Colonic mucosa (tissue), 4 donors: Measurements from ENCODE around the gene UPF1. TPM values are rescaled to one million over a fixed set of nuclear protein-coding genes. Genes with fewer than 3 reads are reported as not detected.

Source experiments
- DNase-seq: peaks from one replicate; pipeline ENCODE4 v3.0.0-alpha.2; 2020
- H3K27ac ChIP-seq: fragments of 200-600 bp; one replicate; pipeline ENCODE4 v1.8.0; 2021
- H3K27me3 ChIP-seq: fragments of 200-600 bp; one replicate; pipeline ENCODE4 v1.8.0; 2021
- H3K36me3 ChIP-seq: fragments of 200-600 bp; one replicate; pipeline ENCODE4 v1.8.0; 2021
- H3K4me1 ChIP-seq: fragments of 200-600 bp; one replicate; pipeline ENCODE4 v1.8.0; 2021; ENCODE audit warnings: mild to moderate bottlenecking
- H3K4me3 ChIP-seq: fragments of 200-600 bp; one replicate; pipeline ENCODE4 v1.8.0; 2021
- H3K9ac ChIP-seq, 2 donors: one replicate each; pipeline ENCODE4 v1.7.0; 2013; ENCODE audit warnings: control low read depth in 2 of 2, low read depth in 2 of 2, low read length in 2 of 2
- H3K9me3 ChIP-seq: fragments of 200-600 bp; one replicate; pipeline ENCODE4 v1.8.0; 2021
- intact Hi-C: fragments of 100-400 bp; cut with DNase I; formaldehyde crosslinking; loops from one replicate; pipeline ENCODE4 v1.14.1; 2022
- total RNA-seq, 2 donors: library from RNA; stranded (reverse); fragmentation: NEBNext Ultra II Directional in 1 of 2; extraction: Animal tissue kit (Norgen Biotek cat#: 25700) in 1 of 2; gene quantifications; one replicate each; pipeline ENCODE4 v1.2.1, GENCODE V29; 2021
- TF ChIP-seq, protein P1 (sequence below): fragments of 200-600 bp; IDR thresholded peaks from one replicate; pipeline ENCODE4 v1.8.0; 2022; ENCODE audit warnings: antibody characterized with exemption, mild to moderate bottlenecking
- donor health status: healthy.
- donor health status: DM: no; HTN: no; CAD: no.
- donor health status: DM: no; HTN: no; CAD: no.

Gene UPF1
- total RNA-seq, 2 donors from 2014 or later: 77.5 to 113 TPM

DNA sequence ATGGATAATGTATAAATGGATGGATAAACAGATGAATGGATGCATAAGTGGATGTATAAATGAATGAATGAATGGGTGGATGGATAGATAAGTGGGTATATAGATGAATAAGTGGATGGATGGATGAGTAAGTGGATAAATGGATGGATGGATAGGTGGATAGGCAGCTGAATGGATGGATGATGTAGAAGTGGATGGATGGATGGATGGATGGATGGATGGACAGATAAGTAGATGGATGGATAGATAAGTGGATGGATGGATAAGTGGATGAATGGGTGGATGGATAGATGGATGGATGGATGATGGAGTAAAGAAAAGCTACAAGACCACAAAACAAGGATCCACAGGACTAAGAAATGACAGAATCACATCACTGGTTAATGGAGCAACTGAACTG, 31.7 kb upstream of the UPF1 start:
- no peak for DNase-seq
- TF ChIP-seq, protein P1, sequence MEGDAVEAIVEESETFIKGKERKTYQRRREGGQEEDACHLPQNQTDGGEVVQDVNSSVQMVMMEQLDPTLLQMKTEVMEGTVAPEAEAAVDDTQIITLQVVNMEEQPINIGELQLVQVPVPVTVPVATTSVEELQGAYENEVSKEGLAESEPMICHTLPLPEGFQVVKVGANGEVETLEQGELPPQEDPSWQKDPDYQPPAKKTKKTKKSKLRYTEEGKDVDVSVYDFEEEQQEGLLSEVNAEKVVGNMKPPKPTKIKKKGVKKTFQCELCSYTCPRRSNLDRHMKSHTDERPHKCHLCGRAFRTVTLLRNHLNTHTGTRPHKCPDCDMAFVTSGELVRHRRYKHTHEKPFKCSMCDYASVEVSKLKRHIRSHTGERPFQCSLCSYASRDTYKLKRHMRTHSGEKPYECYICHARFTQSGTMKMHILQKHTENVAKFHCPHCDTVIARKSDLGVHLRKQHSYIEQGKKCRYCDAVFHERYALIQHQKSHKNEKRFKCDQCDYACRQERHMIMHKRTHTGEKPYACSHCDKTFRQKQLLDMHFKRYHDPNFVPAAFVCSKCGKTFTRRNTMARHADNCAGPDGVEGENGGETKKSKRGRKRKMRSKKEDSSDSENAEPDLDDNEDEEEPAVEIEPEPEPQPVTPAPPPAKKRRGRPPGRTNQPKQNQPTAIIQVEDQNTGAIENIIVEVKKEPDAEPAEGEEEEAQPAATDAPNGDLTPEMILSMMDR: no peak
- Histone ChIP-seq H3K4me1 (no peaks in the 10 kb centered on the region), H3K27ac (no peak overlapping the region), H3K27me3 (peaks cover 13% of the 10 kb centered on the region), H3K9me3 (no peaks in the 10 kb centered on the region), H3K4me3 (no peak overlapping the region), H3K9ac (no peak overlapping the region), H3K36me3 (no peaks in the 10 kb centered on the region)
- intact Hi-C loops: no loop called here

DNA sequence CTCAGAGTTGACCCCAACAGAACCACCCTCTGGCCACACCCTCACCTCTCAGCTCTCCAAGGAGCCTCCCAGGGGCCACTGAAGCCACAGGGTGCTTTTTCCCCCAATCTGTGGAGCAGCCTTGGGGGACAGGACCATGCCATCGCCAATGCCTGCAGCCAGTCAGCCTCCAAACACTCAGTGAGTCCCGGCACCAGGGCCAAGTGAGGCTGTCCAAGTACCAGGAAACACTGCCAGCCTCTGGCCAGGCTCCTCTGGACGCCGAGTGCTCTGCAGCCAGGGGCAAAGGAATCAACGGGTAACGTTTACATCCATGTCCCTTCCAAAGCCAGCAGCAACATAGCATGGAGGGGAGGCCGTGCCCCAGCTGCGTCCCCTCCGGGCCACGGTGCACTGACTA, 31.1 kb upstream of the UPF1 start:
- TF ChIP-seq, protein P1: no peak
- Histone ChIP-seq H3K9ac (no peak overlapping the region), H3K4me1 (no peaks in the 10 kb centered on the region), H3K27ac (no peak overlapping the region), H3K27me3 (peaks cover 13% of the 10 kb centered on the region), H3K9me3 (no peaks in the 10 kb centered on the region), H3K4me3 (no peak overlapping the region), H3K36me3 (no peaks in the 10 kb centered on the region)
- no peak for DNase-seq
- intact Hi-C loops: no loop called here

DNA sequence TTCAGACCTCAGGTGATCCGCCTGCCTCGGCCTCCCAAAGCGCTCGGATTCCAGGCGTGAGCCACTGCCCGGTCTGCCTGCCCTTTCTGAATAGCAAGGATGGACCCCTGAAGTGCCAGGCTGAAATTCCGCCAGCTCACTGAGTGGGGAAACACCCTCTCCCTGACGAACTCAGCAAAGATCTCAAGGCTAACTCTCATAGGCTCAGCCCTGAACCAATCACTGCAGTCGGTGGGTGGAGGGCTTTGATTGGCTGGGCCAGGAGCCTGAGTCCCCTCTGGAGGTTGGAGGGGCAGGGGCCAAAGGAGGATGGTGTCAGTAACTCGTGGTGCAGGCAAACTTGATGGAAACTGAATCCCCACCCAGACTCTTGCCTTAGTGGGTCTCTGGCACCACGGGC, 29.4 kb upstream of the UPF1 start:
- TF ChIP-seq, protein P1: no peak
- Histone ChIP-seq H3K9ac (no peak overlapping the region), H3K27me3 (peaks cover 5% of the 10 kb centered on the region), H3K27ac (no peak overlapping the region), H3K4me1 (no peaks in the 10 kb centered on the region), H3K36me3 (no peaks in the 10 kb centered on the region), H3K4me3 (no peak overlapping the region), H3K9me3 (no peaks in the 10 kb centered on the region)
- no peak for DNase-seq
- intact Hi-C loops: no loop called here

DNA sequence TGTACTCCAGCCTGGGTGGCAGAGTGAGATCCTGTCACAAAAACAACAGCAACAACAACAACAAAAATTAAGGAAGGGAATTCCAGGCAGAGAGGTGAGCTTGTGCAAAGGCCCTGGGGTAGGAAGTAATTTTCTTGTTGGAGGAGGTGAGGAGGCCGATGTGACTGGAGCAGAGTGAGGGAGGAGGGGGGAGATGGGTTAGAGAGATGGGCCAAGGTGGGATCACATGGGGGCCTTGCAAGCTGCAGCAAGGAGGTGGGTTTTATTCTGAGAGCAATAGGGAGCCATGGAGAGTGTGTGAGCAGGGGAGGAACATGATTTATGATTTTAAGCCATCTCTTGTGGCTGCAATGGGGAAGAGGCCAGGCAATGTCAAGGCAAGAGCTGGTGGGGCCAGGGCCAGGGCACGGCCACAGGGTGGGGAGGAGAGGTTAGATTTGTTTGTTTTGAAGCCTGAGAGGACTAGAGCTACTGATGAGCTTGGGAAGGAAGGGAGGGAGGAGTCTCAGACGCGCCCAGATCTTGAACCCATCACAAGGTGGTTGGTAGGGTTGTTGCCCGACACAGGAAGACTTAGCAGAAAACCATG, 28.1 kb upstream of the UPF1 start:
- H3K9ac ChIP-seq: no peak overlapping the region
- H3K27ac ChIP-seq: no peak overlapping the region
- no peaks in the 10 kb centered on the region for H3K36me3 ChIP-seq
- no peak for DNase-seq
- no peaks in the 10 kb centered on the region for H3K4me1 ChIP-seq
- H3K9me3 ChIP-seq: no peaks in the 10 kb centered on the region
- H3K4me3 ChIP-seq: no peak overlapping the region
- intact Hi-C loops: no loop called here
- TF ChIP-seq, protein P1: no peak
- no peaks in the 10 kb centered on the region for H3K27me3 ChIP-seq

DNA sequence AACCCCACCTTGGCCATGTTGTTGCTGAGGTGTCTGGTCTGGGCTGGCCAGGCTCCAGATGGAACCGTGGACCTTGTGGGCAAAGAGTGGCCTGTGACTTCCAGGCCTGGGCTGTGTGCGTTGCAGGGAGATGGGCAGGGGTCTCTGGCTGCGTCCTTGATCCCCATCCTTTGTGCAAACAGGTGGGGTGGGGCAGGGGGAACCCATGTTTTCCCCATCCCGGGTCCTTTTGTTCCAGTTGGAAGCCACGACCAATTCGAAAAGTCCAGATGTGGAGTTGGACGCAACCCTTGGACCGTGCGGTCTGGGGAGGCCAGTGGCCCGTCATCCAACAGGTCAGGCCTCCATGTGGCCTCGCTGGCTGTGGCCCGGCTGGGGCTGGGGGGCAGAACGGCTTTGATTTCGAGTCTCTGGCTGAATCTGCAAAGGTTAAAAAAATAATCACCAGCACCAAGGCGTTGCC, 27.6 kb upstream of the UPF1 start:
- no peaks in the 10 kb centered on the region for H3K27me3 ChIP-seq
- DNase-seq: no peak
- no peak overlapping the region for H3K9ac ChIP-seq
- no peaks in the 10 kb centered on the region for H3K4me1 ChIP-seq
- H3K4me3 ChIP-seq: no peak overlapping the region
- TF ChIP-seq, protein P1: no peak
- no peaks in the 10 kb centered on the region for H3K9me3 ChIP-seq
- intact Hi-C loops: no loop called here
- H3K36me3 ChIP-seq: no peaks in the 10 kb centered on the region
- H3K27ac ChIP-seq: no peak overlapping the region
